ENCODE results near the gene CTAGE9. TPM values are rescaled to one million over a fixed set of nuclear protein-coding genes. Genes with fewer than 3 reads are reported as not detected.

Gene CTAGE9
- total and polyA plus RNA-seq, 2 donors (not counting 1 experiment from before 2014, with no cell fraction given): not detected

DNA sequence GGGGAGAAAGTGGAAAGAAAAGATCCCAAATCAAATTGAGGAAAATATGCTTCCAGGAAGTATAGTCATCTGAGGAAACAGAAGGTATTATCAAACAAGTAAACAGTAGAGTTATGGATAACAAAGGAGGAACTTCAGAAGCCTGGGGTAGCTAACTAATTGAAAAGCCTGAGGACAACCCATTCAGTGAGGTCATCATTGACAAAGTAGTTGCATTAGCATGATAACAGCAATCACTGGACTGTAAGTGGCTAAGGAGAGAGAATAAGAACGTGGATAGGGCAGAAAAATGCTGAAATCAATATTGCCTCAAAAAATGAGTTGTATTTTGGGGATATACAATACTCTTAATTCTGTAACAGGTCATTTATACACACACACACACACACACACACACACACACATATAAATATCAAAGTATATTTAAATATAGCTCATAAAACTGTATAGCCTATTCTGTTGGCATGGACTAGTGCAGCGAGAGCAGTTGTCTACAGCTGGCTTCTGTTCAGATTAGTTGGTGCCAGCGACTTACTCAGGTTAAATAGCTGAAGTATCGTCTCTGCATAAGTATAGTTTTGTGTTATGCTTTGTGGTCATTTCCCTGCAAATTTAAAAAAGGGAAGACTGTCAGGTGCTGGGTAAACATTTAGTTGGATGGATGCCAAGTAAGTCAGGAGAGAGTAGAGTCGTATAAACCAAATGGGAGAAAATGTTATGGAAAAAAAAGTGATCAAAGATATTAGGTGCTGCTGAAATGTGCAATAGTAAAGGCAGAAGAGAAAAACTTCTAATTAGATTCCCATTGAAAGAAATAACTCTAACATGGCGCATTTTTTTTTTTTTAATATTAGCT lies 33.8 kb upstream of the CTAGE9 start:
- no peaks in the 10 kb centered on the region for H3K9me3 ChIP-seq (ENCODE audit: control insufficient read depth, insufficient read depth, low read depth, low read length)
- H4K20me1 ChIP-seq (ENCODE audit: control insufficient read depth, extremely low read depth, insufficient read depth, low read length): no peaks in the 10 kb centered on the region
- H3K4me1 ChIP-seq (ENCODE audit: control insufficient read depth, extremely low read depth, insufficient read depth, low read length): no peaks in the 10 kb centered on the region
- DNase-seq (ENCODE audit: low read depth in 2 of 2): no peak
- H3K36me3 ChIP-seq (ENCODE audit: control insufficient read depth, insufficient read depth, low read length): no peaks in the 10 kb centered on the region
- H2AFZ ChIP-seq (ENCODE audit: low read length): no peak overlapping the region
- no peaks in the 10 kb centered on the region for H3K79me2 ChIP-seq (ENCODE audit: control insufficient read depth, insufficient read depth, low read length)
- H3K9ac ChIP-seq (ENCODE audit: insufficient read depth, low read length): no peak overlapping the region
- no peaks in the 10 kb centered on the region for H3K27me3 ChIP-seq (ENCODE audit: control insufficient read depth, insufficient read depth, low read length)
- H3K4me2 ChIP-seq (ENCODE audit: extremely low read depth, insufficient read depth, low read length): no peak overlapping the region
- no peak overlapping the region for H3K27ac ChIP-seq (ENCODE audit: insufficient read depth, low read length)
- H3K4me3 ChIP-seq (replicated peaks in 1 of 4; ENCODE audit: control extremely low read depth in 1 of 4, insufficient read depth in 1 of 4, low read depth in 3 of 4, low read length in 4 of 4): no peak overlapping the region
- no peak for TF ChIP-seq EZH2 (IDR thresholded peaks at IDR 0.05; ENCODE audit: low read length, missing control alignments)
- no peak for TF ChIP-seq CTCF (conservative IDR thresholded peaks at IDR 0.05 in 1 of 2, IDR thresholded peaks at IDR 0.05 in 1 of 2; ENCODE audit: low read depth in 1 of 2, low read length in 2 of 2)

GRCh38 chr6:131741688-131742393 lies 31.0 kb upstream of the CTAGE9 start:
- H3K9ac ChIP-seq (ENCODE audit: insufficient read depth, low read length): no peak overlapping the region
- no peak for DNase-seq (ENCODE audit: low read depth in 2 of 2)
- no peaks in the 10 kb centered on the region for H3K4me1 ChIP-seq (ENCODE audit: control insufficient read depth, extremely low read depth, insufficient read depth, low read length)
- H4K20me1 ChIP-seq (ENCODE audit: control insufficient read depth, extremely low read depth, insufficient read depth, low read length): no peaks in the 10 kb centered on the region
- no peak overlapping the region for H3K4me3 ChIP-seq (replicated peaks in 1 of 4; ENCODE audit: control extremely low read depth in 1 of 4, insufficient read depth in 1 of 4, low read depth in 3 of 4, low read length in 4 of 4)
- TF ChIP-seq CTCF (conservative IDR thresholded peaks at IDR 0.05 in 1 of 2, IDR thresholded peaks at IDR 0.05 in 1 of 2; ENCODE audit: low read depth in 1 of 2, low read length in 2 of 2) (no peak), EZH2 (IDR thresholded peaks at IDR 0.05; ENCODE audit: low read length, missing control alignments) (no peak)
- no peaks in the 10 kb centered on the region for H3K36me3 ChIP-seq (ENCODE audit: control insufficient read depth, insufficient read depth, low read length)
- H3K9me3 ChIP-seq (ENCODE audit: control insufficient read depth, insufficient read depth, low read depth, low read length): no peaks in the 10 kb centered on the region
- no peak overlapping the region for H3K27ac ChIP-seq (ENCODE audit: insufficient read depth, low read length)
- H2AFZ ChIP-seq (ENCODE audit: low read length): no peak overlapping the region
- H3K27me3 ChIP-seq (ENCODE audit: control insufficient read depth, insufficient read depth, low read length): no peaks in the 10 kb centered on the region
- no peaks in the 10 kb centered on the region for H3K79me2 ChIP-seq (ENCODE audit: control insufficient read depth, insufficient read depth, low read length)
- no peak overlapping the region for H3K4me2 ChIP-seq (ENCODE audit: extremely low read depth, insufficient read depth, low read length)

GRCh38 chr6:131740161-131740560 lies 29.3 kb upstream of the CTAGE9 start:
- Histone ChIP-seq H3K4me3 (replicated peaks in 1 of 4; ENCODE audit: control extremely low read depth in 1 of 4, insufficient read depth in 1 of 4, low read depth in 3 of 4, low read length in 4 of 4) (no peak overlapping the region), H3K79me2 (ENCODE audit: control insufficient read depth, insufficient read depth, low read length) (no peaks in the 10 kb centered on the region), H3K36me3 (ENCODE audit: control insufficient read depth, insufficient read depth, low read length) (no peaks in the 10 kb centered on the region), H4K20me1 (ENCODE audit: control insufficient read depth, extremely low read depth, insufficient read depth, low read length) (no peaks in the 10 kb centered on the region), H2AFZ (ENCODE audit: low read length) (peak overlapping the region; percentile 30), H3K27me3 (ENCODE audit: control insufficient read depth, insufficient read depth, low read length) (no peaks in the 10 kb centered on the region), H3K9me3 (ENCODE audit: control insufficient read depth, insufficient read depth, low read depth, low read length) (no peaks in the 10 kb centered on the region), H3K4me2 (ENCODE audit: extremely low read depth, insufficient read depth, low read length) (no peak overlapping the region), H3K9ac (ENCODE audit: insufficient read depth, low read length) (no peak overlapping the region), H3K4me1 (ENCODE audit: control insufficient read depth, extremely low read depth, insufficient read depth, low read length) (no peaks in the 10 kb centered on the region), H3K27ac (ENCODE audit: insufficient read depth, low read length) (no peak overlapping the region)
- TF ChIP-seq EZH2 (IDR thresholded peaks at IDR 0.05; ENCODE audit: low read length, missing control alignments): no peak
- no peak for TF ChIP-seq CTCF (conservative IDR thresholded peaks at IDR 0.05 in 1 of 2, IDR thresholded peaks at IDR 0.05 in 1 of 2; ENCODE audit: low read depth in 1 of 2, low read length in 2 of 2)
- DNase-seq (ENCODE audit: low read depth in 2 of 2): peak in 1 of 2 donors; percentile 69

Measured in fibroblast of lung (primary cell).